Hepatocyte (in vitro differentiated cells): ENCODE measurements around the gene KIRREL2. TPM values are rescaled to one million over a fixed set of nuclear protein-coding genes. Genes with fewer than 3 reads are reported as not detected.

Experiments
- DNase-seq: peaks from one replicate; pipeline ENCODE4 v3.0.0-alpha.2; 2016; ENCODE audit warnings: low spot score
- H2AFZ ChIP-seq: fragments of 200-600 bp; sonication (generic); 2 replicates; pipeline ENCODE4 v1.6.0; 2016; ENCODE audit warnings: antibody characterized with exemption, mild to moderate bottlenecking
- H3K27ac ChIP-seq: fragments of 200-600 bp; sonication (generic); 2 replicates; pipeline ENCODE4 v1.5.1; 2016; ENCODE audit warnings: mild to moderate bottlenecking
- H3K27me3 ChIP-seq: fragments of 200-600 bp; sonication (generic); 2 replicates; pipeline ENCODE4 v1.6.1; 2016
- H3K36me3 ChIP-seq: fragments of 200-600 bp; sonication (generic); replicated peaks from 2 replicates; pipeline ENCODE4 v1.5.1; 2016; ENCODE audit warnings: low read depth; ENCODE audit not compliant: insufficient read depth
- H3K4me1 ChIP-seq: fragments of 200-600 bp; sonication (generic); 2 replicates; pipeline ENCODE4 v1.5.1; 2016; ENCODE audit warnings: mild to moderate bottlenecking, moderate library complexity; ENCODE audit not compliant: insufficient read depth
- H3K4me2 ChIP-seq: fragments of 200-600 bp; sonication (generic); 2 replicates; pipeline ENCODE4 v1.6.0; 2016
- H3K4me3 ChIP-seq: fragments of 200-600 bp; sonication (generic); 2 replicates; pipeline ENCODE4 v1.5.1; 2016; ENCODE audit warnings: mild to moderate bottlenecking
- H3K79me2 ChIP-seq: fragments of 200-600 bp; sonication (generic); 2 replicates; pipeline ENCODE4 v1.6.0; 2017; ENCODE audit warnings: mild to moderate bottlenecking
- H3K9me2 ChIP-seq: fragments of 200-600 bp; sonication (generic); replicated peaks from 2 replicates; pipeline ENCODE4 v1.6.0; 2017; ENCODE audit warnings: mild to moderate bottlenecking; ENCODE audit not compliant: insufficient read depth
- H3K9me3 ChIP-seq: fragments of 200-600 bp; sonication (generic); 2 replicates; pipeline ENCODE4 v1.5.1; 2016; ENCODE audit warnings: low read depth, mild to moderate bottlenecking
- H4K20me1 ChIP-seq: fragments of 200-600 bp; sonication (generic); 2 replicates; pipeline ENCODE4 v1.6.0; 2016; ENCODE audit warnings: mild to moderate bottlenecking; ENCODE audit not compliant: insufficient read depth, poor library complexity, severe bottlenecking
- CTCF ChIP-seq: fragments of 200-600 bp; sonication (generic); IDR thresholded peaks from 2 replicates; pipeline ENCODE4 v1.5.1; 2016; ENCODE audit warnings: antibody characterized with exemption, mild to moderate bottlenecking; ENCODE audit not compliant: poor library complexity
- EZH2 ChIP-seq: fragments of 200-600 bp; sonication (generic); IDR thresholded peaks from 2 replicates; pipeline ENCODE4 v1.6.1; 2016; ENCODE audit warnings: antibody characterized with exemption, mild to moderate bottlenecking, borderline replicate concordance
- EZH2phosphoT487 ChIP-seq: fragments of 200-600 bp; sonication (generic); IDR thresholded peaks from one replicate; pipeline ENCODE4 v1.6.1; 2018; ENCODE audit warnings: antibody characterized with exemption, mild to moderate bottlenecking, low read depth, moderate library complexity; ENCODE audit not compliant: unreplicated experiment, severe bottlenecking
- WGBS: methylation state at CpG from one replicate; pipeline ENCODE4 v1.1.6; 2016; ENCODE audit warnings: low lambda C conversion rate; ENCODE audit errors: missing lambda C conversion rate; 5-methylcytosine and 5-hydroxymethylcytosine counted together
- polyA plus RNA-seq: library from polyadenylated mRNA; unstranded; fragments of >200 nt; fragmentation: Nextera tagmentation; extraction: Ambion mirVana; gene quantifications from 2 replicates; pipeline ENCODE4 v1.2.1, GENCODE V29; 2016
- total RNA-seq: library from RNA; depleted of rRNA; stranded (reverse); fragments of >200 nt; gene quantifications from 2 replicates; pipeline ENCODE4 v1.2.3, GENCODE V29; 2014

Gene KIRREL2
- total and polyA plus RNA-seq, 2 experiments from 2014 or later = 1.4 to 2.3 TPM

DNA sequence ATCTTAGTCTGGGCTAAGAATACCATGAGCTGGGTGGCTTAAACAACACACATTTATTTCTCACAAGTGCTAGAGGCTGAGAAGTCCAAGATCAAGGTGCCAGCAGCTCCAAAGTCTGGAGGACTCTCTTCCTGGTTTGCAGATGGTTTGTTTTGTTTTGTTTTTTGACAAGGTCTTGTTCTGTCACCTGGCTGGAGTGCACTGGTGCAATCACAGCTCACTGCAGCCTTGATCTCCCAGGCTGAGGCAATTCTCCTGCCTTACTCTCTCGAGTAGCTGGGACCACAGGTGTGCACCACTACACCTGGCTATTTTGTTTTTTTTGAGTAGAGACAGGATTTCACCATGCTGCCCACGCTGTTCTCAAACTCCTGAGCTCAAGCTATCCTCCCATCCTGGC, 27.2 kb downstream of the KIRREL2 start:
- no peak for DNase-seq
- Histone ChIP-seq H3K4me1 (no peaks in the 10 kb centered on the region), H3K27me3 (no peaks in the 10 kb centered on the region), H3K9me2 (no peaks in the 10 kb centered on the region), H3K79me2 (no peaks in the 10 kb centered on the region), H2AFZ (no peak overlapping the region), H3K9me3 (no peaks in the 10 kb centered on the region), H3K27ac (no peak overlapping the region), H3K4me3 (no peak overlapping the region), H4K20me1 (no peaks in the 10 kb centered on the region), H3K36me3 (no peaks in the 10 kb centered on the region), H3K4me2 (no peak overlapping the region)
- WGBS = 80% methylated on average over 2 of the region's 2 CpGs
- no peak for TF ChIP-seq EZH2
- no peak for TF ChIP-seq EZH2phosphoT487
- TF ChIP-seq CTCF = no peak

GRCh38 chr19:35885225-35885738, 28.6 kb downstream of the KIRREL2 start:
- 91% methylated on average over 6 of the region's 6 CpGs for WGBS
- Histone ChIP-seq H3K27ac (no peak overlapping the region), H3K9me2 (no peaks in the 10 kb centered on the region), H3K36me3 (no peaks in the 10 kb centered on the region), H3K27me3 (no peaks in the 10 kb centered on the region), H3K4me2 (no peak overlapping the region), H3K4me1 (no peaks in the 10 kb centered on the region), H4K20me1 (no peaks in the 10 kb centered on the region), H3K79me2 (no peaks in the 10 kb centered on the region), H3K4me3 (no peak overlapping the region), H2AFZ (no peak overlapping the region), H3K9me3 (no peaks in the 10 kb centered on the region)
- no peak for TF ChIP-seq EZH2
- DNase-seq = no peak

DNA sequence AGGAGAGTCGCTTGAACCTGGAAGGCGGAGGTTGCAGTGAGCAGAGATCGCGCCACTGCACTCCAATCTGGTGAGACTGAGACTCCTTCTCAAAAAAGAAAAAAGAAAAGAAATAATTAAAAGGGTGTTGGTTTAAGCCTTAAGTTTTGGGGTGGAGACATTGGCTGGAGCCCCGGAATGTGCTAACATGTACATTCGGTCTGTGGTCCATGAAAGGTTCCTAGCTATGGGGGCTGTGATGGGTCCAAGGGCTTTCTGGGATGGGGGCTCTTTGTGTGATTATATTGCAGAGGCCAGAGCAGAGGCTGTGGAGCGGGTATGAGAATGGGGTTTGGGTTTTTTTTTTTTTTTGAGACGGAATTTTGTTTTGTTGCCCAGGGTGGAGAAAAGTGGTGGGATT, 29.2 kb downstream of the KIRREL2 start:
- no peak overlapping the region for H3K4me3 ChIP-seq
- H3K79me2 ChIP-seq = no peaks in the 10 kb centered on the region
- TF ChIP-seq EZH2 (no peak), CTCF (no peak), EZH2phosphoT487 (no peak)
- H3K27ac ChIP-seq = no peak overlapping the region
- H3K36me3 ChIP-seq = no peaks in the 10 kb centered on the region
- H3K9me2 ChIP-seq = no peaks in the 10 kb centered on the region
- 97% methylated on average over 8 of the region's 8 CpGs for WGBS
- no peaks in the 10 kb centered on the region for H4K20me1 ChIP-seq
- H3K27me3 ChIP-seq = no peaks in the 10 kb centered on the region
- no peaks in the 10 kb centered on the region for H3K4me1 ChIP-seq
- DNase-seq = no peak
- H3K9me3 ChIP-seq = no peaks in the 10 kb centered on the region
- no peak overlapping the region for H2AFZ ChIP-seq
- no peak overlapping the region for H3K4me2 ChIP-seq

- DNase-seq = no peak
- Histone ChIP-seq H2AFZ (no peak overlapping the region), H3K27me3 (no peaks in the 10 kb centered on the region), H3K79me2 (no peaks in the 10 kb centered on the region), H3K9me3 (no peaks in the 10 kb centered on the region), H3K9me2 (no peaks in the 10 kb centered on the region), H3K4me3 (no peak overlapping the region), H3K27ac (no peak overlapping the region), H3K4me1 (no peaks in the 10 kb centered on the region), H3K36me3 (no peaks in the 10 kb centered on the region), H3K4me2 (no peak overlapping the region), H4K20me1 (no peaks in the 10 kb centered on the region)
- WGBS = 100% methylated on average over 5 of the region's 5 CpGs
- TF ChIP-seq EZH2 (no peak), CTCF (no peak), EZH2phosphoT487 (no peak)
Observed at GRCh38 chr19:35887197-35887596, 30.5 kb downstream of the KIRREL2 start.
